ENCODE results near the gene USP7. TPM values are rescaled to one million over a fixed set of nuclear protein-coding genes. Genes with fewer than 3 reads are reported as not detected.

Gene USP7
- total and polyA plus RNA-seq, 4 donors: 13.7 to 85.6 (median 37.7) TPM

DNA sequence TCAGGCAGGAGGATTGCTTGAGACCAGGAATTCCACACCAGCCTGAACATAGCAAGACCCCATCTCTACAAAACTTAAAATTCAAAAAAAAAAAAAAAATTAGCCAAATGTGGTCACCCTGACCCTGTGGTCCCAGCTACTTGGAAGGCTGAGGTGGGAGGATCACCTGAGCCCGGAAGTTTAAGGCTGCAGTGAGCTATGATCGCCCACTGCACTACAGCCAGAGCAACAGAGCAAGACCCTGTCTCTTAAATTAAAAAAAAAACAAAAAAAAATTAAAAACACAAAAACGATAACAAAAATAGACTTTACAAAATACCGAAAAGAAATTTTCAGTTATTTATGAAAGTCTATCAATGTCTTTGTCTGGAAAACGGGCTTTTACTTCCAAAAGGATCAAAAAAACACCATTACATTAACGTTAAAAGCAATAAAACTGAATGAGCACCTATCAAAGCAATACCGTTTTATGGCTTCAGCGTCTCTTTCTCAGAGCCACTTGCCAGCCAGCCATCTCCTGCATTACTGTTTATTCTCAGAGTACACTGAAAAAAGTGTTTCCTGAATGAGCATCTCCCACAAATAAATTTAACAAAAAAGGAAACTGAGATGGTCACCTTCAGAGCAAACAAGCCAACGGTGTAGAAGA is 6.1 kb downstream of the USP7 start:
- Histone ChIP-seq H3K9me3 (ENCODE audit: control insufficient read depth in 4 of 4, low read length in 3 of 4) (no peaks in the 10 kb centered on the region), H3K9ac (ENCODE audit: low read depth in 1 of 2, low read length in 2 of 2) (no peak overlapping the region), H3K4me3 (ENCODE audit: low read depth in 1 of 3, low read length in 3 of 3) (no peak overlapping the region), H3K36me3 (ENCODE audit: control insufficient read depth in 4 of 4, insufficient read depth in 3 of 4, low read depth in 1 of 4, low read length in 3 of 4) (no peaks in the 10 kb centered on the region), H3K27ac (ENCODE audit: low read depth in 1 of 2, low read length in 2 of 2) (no peak overlapping the region), H3K4me1 (ENCODE audit: control insufficient read depth in 4 of 4, insufficient read depth in 4 of 4, low read length in 3 of 4) (peaks cover 22 to 54% (median 51%) of the 10 kb centered on the region in 4 donors), H3K27me3 (ENCODE audit: control insufficient read depth in 4 of 4, insufficient read depth in 4 of 4, low read length in 3 of 4) (no peaks in the 10 kb centered on the region)
- TF ChIP-seq GABPA (IDR thresholded peaks at IDR 0.05 in 1 of 2, conservative IDR thresholded peaks at IDR 0.05 in 1 of 2) (no peak), NR2F2 (IDR thresholded peaks at IDR 0.05) (no peak), MAX (IDR thresholded peaks at IDR 0.05) (no peak), EGR1 (IDR thresholded peaks at IDR 0.05; ENCODE audit: low read depth in 2 of 2) (no peak), TAF1 (conservative IDR thresholded peaks at IDR 0.05) (no peak), HNF4G (IDR thresholded peaks at IDR 0.05) (no peak), SP1 (IDR thresholded peaks at IDR 0.05) (no peak), FOXA1 (IDR thresholded peaks at IDR 0.05) (no peak), ZBTB33 (IDR thresholded peaks at IDR 0.05) (no peak), JUND (IDR thresholded peaks at IDR 0.05) (no peak), RAD21 (IDR thresholded peaks at IDR 0.05) (no peak), REST (IDR thresholded peaks at IDR 0.05) (no peak), HNF4A (conservative IDR thresholded peaks at IDR 0.05) (no peak), YY1 (IDR thresholded peaks at IDR 0.05) (no peak), CTCF (IDR thresholded peaks at IDR 0.05; ENCODE audit: low read depth, low read length, missing input control) (no peak), RXRA (IDR thresholded peaks at IDR 0.05) (no peak), FOXA2 (IDR thresholded peaks at IDR 0.05) (no peak)
- TF ChIP-seq, protein P1, sequence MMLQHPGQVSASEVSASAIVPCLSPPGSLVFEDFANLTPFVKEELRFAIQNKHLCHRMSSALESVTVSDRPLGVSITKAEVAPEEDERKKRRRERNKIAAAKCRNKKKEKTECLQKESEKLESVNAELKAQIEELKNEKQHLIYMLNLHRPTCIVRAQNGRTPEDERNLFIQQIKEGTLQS (IDR thresholded peaks at IDR 0.05): no peak
- WGBS: 71% methylated on average over 9 of the region's 9 CpGs
- no peak for DNase-seq (ENCODE audit: low spot score)
